ENCODE results near the gene PPP4R4. TPM values are rescaled to one million over a fixed set of nuclear protein-coding genes. Genes with fewer than 3 reads are reported as not detected.
"Not testable (repeated sequence)": the region's sequence is repeated elsewhere in the genome, so short reads cannot be mapped to it uniquely, and the experiment has no call there.

Gene PPP4R4
- total and polyA plus RNA-seq, 2 experiments from 2014 or later: 0.11 to 0.22 TPM

- Histone ChIP-seq H3K9me2 (ENCODE audit: insufficient read depth) (no peaks in the 10 kb centered on the region), H3F3A (ENCODE audit: insufficient read depth) (no peaks in the 10 kb centered on the region), H3K79me2 (ENCODE audit: insufficient read depth) (no peaks in the 10 kb centered on the region), H3K36me3 (ENCODE audit: low read depth) (no peaks in the 10 kb centered on the region), H4K20me1 (ENCODE audit: insufficient read depth) (no peaks in the 10 kb centered on the region), H3K27ac (no peak overlapping the region), H3K4me3 (no peak overlapping the region), H3K27me3 (replicated peaks; ENCODE audit: insufficient read depth) (no peaks in the 10 kb centered on the region), H3K4me1 (ENCODE audit: insufficient read depth) (no peaks in the 10 kb centered on the region), H3K4me2 (ENCODE audit: unreplicated experiment) (no peak overlapping the region), H3K9me3 (ENCODE audit: low read depth) (no peaks in the 10 kb centered on the region), H3K9ac (no peak overlapping the region), H2AFZ (no peak overlapping the region)
- TF ChIP-seq EZH2phosphoT487 (IDR thresholded peaks at IDR 0.05; ENCODE audit: insufficient read depth, low read depth) (no peak), EZH2 (IDR thresholded peaks at IDR 0.05; ENCODE audit: insufficient read depth, poor library complexity, severe bottlenecking) (no peak)
- in situ Hi-C loops (cut with MboI): no loop called here
- DNase-seq: peak; percentile 2
- WGBS, 2 experiments (ENCODE audit: low coverage in 1 of 2, low lambda C conversion rate in 2 of 2, missing lambda C conversion rate in 2 of 2): 93% methylated on average over 2 of the region's 2 CpGs
These were observed 65.3 kb downstream of the PPP4R4 start for GRCh38 chr14:94239406-94239805.

- Histone ChIP-seq H3K4me2 (ENCODE audit: unreplicated experiment) (no peak overlapping the region), H3K27me3 (replicated peaks; ENCODE audit: insufficient read depth) (no peaks in the 10 kb centered on the region), H3K36me3 (ENCODE audit: low read depth) (no peaks in the 10 kb centered on the region), H3K4me3 (no peak overlapping the region), H2AFZ (no peak overlapping the region), H3K9me2 (ENCODE audit: insufficient read depth) (no peaks in the 10 kb centered on the region), H3K4me1 (ENCODE audit: insufficient read depth) (no peaks in the 10 kb centered on the region), H4K20me1 (ENCODE audit: insufficient read depth) (no peaks in the 10 kb centered on the region), H3K9ac (no peak overlapping the region), H3K27ac (no peak overlapping the region), H3K79me2 (ENCODE audit: insufficient read depth) (no peaks in the 10 kb centered on the region), H3K9me3 (ENCODE audit: low read depth) (no peaks in the 10 kb centered on the region), H3F3A (ENCODE audit: insufficient read depth) (no peaks in the 10 kb centered on the region)
- TF ChIP-seq EZH2 (IDR thresholded peaks at IDR 0.05; ENCODE audit: insufficient read depth, poor library complexity, severe bottlenecking): no peak
- no peak for TF ChIP-seq EZH2phosphoT487 (IDR thresholded peaks at IDR 0.05; ENCODE audit: insufficient read depth, low read depth)
- WGBS, 2 experiments (ENCODE audit: low coverage in 1 of 2, low lambda C conversion rate in 2 of 2, missing lambda C conversion rate in 2 of 2): 87 to 98% methylated on average over 2 of the region's 2 CpGs
- in situ Hi-C loops (cut with MboI): no loop called here
- DNase-seq: no peak
These were observed 70.1 kb downstream of the PPP4R4 start for GRCh38 chr14:94244182-94244581.

GRCh38 chr14:94264195-94264594 lies 90.1 kb downstream of the PPP4R4 start:
- H3K9me2 ChIP-seq (ENCODE audit: insufficient read depth); H3K4me1 ChIP-seq (ENCODE audit: insufficient read depth); H3K4me2 ChIP-seq (ENCODE audit: unreplicated experiment); H3F3A ChIP-seq (ENCODE audit: insufficient read depth); H3K4me3 ChIP-seq; H3K79me2 ChIP-seq (ENCODE audit: insufficient read depth); H3K27me3 ChIP-seq (replicated peaks; ENCODE audit: insufficient read depth); H3K36me3 ChIP-seq (ENCODE audit: low read depth); H3K27ac ChIP-seq; in situ Hi-C loops (cut with MboI); H4K20me1 ChIP-seq (ENCODE audit: insufficient read depth); H2AFZ ChIP-seq; H3K9ac ChIP-seq; H3K9me3 ChIP-seq (ENCODE audit: low read depth): not testable (repeated sequence)
- WGBS, 2 experiments (ENCODE audit: low coverage in 1 of 2, low lambda C conversion rate in 2 of 2, missing lambda C conversion rate in 2 of 2): 84 to 87% methylated on average over 3 of the region's 3 CpGs
- DNase-seq: peak; percentile 29

GRCh38 chr14:94267352-94267751 lies 93.2 kb downstream of the PPP4R4 start:
- Histone ChIP-seq H3F3A (ENCODE audit: insufficient read depth) (no peaks in the 10 kb centered on the region), H3K9me3 (ENCODE audit: low read depth) (no peaks in the 10 kb centered on the region), H4K20me1 (ENCODE audit: insufficient read depth) (no peaks in the 10 kb centered on the region), H3K4me1 (ENCODE audit: insufficient read depth) (no peaks in the 10 kb centered on the region), H3K4me3 (no peak overlapping the region), H3K9me2 (ENCODE audit: insufficient read depth) (peaks cover 4% of the 10 kb centered on the region; the same call in 1 of the 2 replicates), H3K27ac (no peak overlapping the region), H3K36me3 (ENCODE audit: low read depth) (no peaks in the 10 kb centered on the region), H2AFZ (no peak overlapping the region), H3K79me2 (ENCODE audit: insufficient read depth) (no peaks in the 10 kb centered on the region), H3K9ac (no peak overlapping the region), H3K4me2 (ENCODE audit: unreplicated experiment) (no peak overlapping the region), H3K27me3 (replicated peaks; ENCODE audit: insufficient read depth) (no peaks in the 10 kb centered on the region)
- no peak for DNase-seq
- in situ Hi-C loops (cut with MboI): no loop called here
- WGBS, 2 experiments (ENCODE audit: low coverage in 1 of 2, low lambda C conversion rate in 2 of 2, missing lambda C conversion rate in 2 of 2): 93 to 94% methylated on average over 1 of the region's 1 CpG
- TF ChIP-seq EZH2 (IDR thresholded peaks at IDR 0.05; ENCODE audit: insufficient read depth, poor library complexity, severe bottlenecking): no peak
- no peak for TF ChIP-seq EZH2phosphoT487 (IDR thresholded peaks at IDR 0.05; ENCODE audit: insufficient read depth, low read depth)

GRCh38 chr14:94268582-94268981 lies 94.5 kb downstream of the PPP4R4 start:
- H3K4me1 ChIP-seq (ENCODE audit: insufficient read depth): not testable (repeated sequence)

More at GRCh38 chr14:94268582-94268981, 94.5 kb downstream of the PPP4R4 start:
- H3K9me2 ChIP-seq (ENCODE audit: insufficient read depth); H3K9me3 ChIP-seq (ENCODE audit: low read depth); H3K9ac ChIP-seq; H3K27me3 ChIP-seq (replicated peaks; ENCODE audit: insufficient read depth); H4K20me1 ChIP-seq (ENCODE audit: insufficient read depth); H3K4me3 ChIP-seq; H3K27ac ChIP-seq; H3K4me2 ChIP-seq (ENCODE audit: unreplicated experiment); H3K79me2 ChIP-seq (ENCODE audit: insufficient read depth); H3F3A ChIP-seq (ENCODE audit: insufficient read depth); in situ Hi-C loops (cut with MboI); DNase-seq; H3K36me3 ChIP-seq (ENCODE audit: low read depth); H2AFZ ChIP-seq: not testable (repeated sequence)
- WGBS, 2 experiments (ENCODE audit: low coverage in 1 of 2, low lambda C conversion rate in 2 of 2, missing lambda C conversion rate in 2 of 2): 89 to 91% methylated on average over 7 of the region's 7 CpGs

Measured in GM23248 (cell line).